ENCODE data around the gene IRF7. TPM values are rescaled to one million over a fixed set of nuclear protein-coding genes. Genes with fewer than 3 reads are reported as not detected.
A peak's percentile ranks its signal among the peaks of the same experiment; 100 is the strongest.

The IRF7 gene
- polyA plus RNA-seq, 10 donors, result 6.3 to 13.1 (median 9.6) TPM

DNA sequence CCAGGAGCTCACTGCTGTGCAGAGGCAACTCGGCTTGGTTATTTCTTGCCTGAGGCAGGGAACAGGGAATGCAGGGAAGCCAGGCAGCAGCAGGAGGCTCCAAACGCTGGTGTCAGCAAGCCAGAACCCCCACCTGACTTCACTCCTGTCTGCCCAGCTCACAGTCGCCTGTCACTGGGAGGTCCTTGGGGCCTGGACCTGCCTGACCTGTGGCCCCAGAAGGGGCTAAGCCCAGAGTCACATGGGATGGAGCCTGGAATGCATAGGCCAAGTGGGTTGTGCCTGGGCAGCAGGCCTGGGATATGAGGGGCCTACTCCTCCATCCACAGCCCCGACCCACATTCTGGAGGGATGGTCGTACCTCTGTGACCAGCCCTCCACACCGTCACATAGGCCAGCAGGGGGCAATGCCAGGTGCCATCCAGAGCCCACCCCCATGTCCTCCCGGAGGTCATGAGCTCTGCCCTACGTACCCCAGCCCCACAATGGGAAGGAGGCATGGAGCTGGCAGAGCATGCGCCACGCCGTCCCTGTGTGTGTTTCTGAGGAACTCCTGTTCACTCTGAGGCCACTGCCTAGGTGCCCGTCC is 49.7 kb downstream of the IRF7 start:
- DNase-seq, result peak in 1 of 3 donors; percentile 19

DNA sequence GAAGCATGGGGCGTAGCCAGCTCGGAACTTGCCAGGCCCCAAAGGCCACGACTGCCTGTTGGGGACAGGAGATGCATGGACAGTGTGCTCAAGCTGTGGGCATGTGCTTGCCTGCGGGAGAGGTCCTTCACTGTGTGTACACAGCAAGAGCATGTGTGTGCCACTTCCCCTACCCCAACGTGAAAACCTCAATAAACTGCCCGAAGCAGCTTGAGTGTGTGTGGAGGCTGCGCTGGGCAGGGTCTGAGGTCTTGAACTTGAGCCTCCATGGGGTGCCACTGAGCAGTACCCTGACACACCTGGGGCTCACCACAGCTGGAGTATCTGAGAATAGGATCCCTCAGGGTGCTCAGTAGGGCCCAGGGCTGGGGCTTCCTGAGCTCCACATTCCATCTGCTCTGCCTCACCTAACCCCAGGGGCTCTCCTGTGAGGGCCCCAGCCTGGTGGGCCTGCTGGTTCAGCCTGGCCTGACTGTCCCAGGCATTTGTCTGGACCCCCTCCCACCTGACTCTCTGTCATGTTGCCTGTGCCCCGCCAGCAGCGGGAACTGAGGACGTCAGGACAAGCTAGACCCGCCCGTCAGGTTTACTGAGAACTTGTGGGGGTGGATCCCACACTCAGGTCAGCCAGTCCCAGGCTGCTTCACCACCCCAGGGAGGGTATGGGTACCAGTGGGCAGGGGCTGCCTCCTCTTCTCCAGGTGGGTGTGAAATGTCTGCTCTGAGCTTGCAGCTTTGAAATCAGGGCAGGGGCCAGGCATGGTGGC is 51.8 kb downstream of the IRF7 start:
- DNase-seq, result no peak

DNA sequence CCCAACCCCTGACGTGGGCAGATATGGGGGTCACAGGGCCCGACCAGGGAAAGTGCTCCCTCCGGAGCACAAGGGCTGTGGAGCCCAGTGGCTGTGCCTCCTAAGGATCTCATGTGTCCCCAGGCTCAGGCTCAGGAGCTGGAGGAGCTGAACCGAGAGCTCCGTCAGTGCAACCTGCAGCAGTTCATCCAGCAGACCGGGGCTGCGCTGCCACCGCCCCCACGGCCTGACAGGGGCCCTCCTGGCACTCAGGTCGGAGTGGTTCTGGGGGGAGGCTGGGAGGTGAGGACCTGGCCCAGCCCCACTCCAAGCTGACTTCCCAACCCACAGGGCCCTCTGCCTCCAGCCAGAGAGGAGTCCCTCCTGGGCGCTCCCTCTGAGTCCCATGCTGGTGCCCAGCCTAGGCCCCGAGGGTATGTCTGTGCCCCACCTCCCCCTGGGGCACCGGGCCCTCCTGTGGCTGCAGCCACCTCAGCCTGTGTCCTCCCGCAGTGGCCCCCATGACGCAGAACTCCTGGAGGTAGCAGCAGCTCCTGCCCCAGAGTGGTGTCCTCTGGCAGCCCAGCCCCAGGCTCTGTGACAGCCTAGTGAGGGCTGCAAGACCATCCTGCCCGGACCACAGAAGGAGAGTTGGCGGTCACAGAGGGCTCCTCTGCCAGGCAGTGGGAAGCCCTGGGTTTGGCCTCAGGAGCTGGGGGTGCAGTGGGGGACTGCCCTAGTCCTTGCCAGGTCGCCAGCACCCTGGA is 52.5 kb downstream of the IRF7 start:
- DNase-seq, result no peak

Other genes starting within 250 kb of the IRF7 start
- 10 to 100 TPM in 9 of 10 donors, 1 to 10 TPM in 1; 9.4 to 35.6 (median 13.8) TPM for gene B4GALNT4, start 246.5 kb downstream of the IRF7 start, polyA plus RNA-seq (ENCODE audit: insufficient read length in 10 of 10)
- 10 to 100 TPM in 1 of 10 donors, 1 to 10 TPM in 1, under 1 TPM in 6, not detected in 2; 0.14 to 14.1 (median 0.61) TPM for gene PKP3, start 221.7 kb downstream of the IRF7 start, polyA plus RNA-seq (ENCODE audit: insufficient read length in 10 of 10)
- 10 to 100 TPM in 8 of 10 donors, 1 to 10 TPM in 2; 8.4 to 19.6 (median 13.2) TPM for gene SIGIRR, start 201.0 kb downstream of the IRF7 start, polyA plus RNA-seq (ENCODE audit: insufficient read length in 10 of 10)
- gene ANO9, start 173.9 kb downstream of the IRF7 start, polyA plus RNA-seq (ENCODE audit: insufficient read length in 10 of 10), result 1 to 10 TPM in 4 of 10 donors, under 1 TPM in 6; 0.08 to 2.7 (median 0.44) TPM
- 10 to 100 TPM; 23.4 to 31.7 (median 28.1) TPM for gene PTDSS2, start 165.7 kb downstream of the IRF7 start, polyA plus RNA-seq (ENCODE audit: insufficient read length in 10 of 10)
- 100 to 1,000 TPM in 1 of 10 donors, 10 to 100 TPM in 9; 75.5 to 108 (median 86.2) TPM for gene RNH1, start 108.7 kb downstream of the IRF7 start, polyA plus RNA-seq (ENCODE audit: insufficient read length in 10 of 10)
- gene HRAS, start 80.4 kb downstream of the IRF7 start, polyA plus RNA-seq (ENCODE audit: insufficient read length in 10 of 10), result 100 to 1,000 TPM in 5 of 10 donors, 10 to 100 TPM in 5; 84.1 to 114 (median 101) TPM
- gene LRRC56, start 78.4 kb downstream of the IRF7 start, polyA plus RNA-seq (ENCODE audit: insufficient read length in 10 of 10), result 1 to 10 TPM; 2.7 to 7.0 (median 4.9) TPM
- gene LMNTD2, start 55.2 kb downstream of the IRF7 start, polyA plus RNA-seq (ENCODE audit: insufficient read length in 10 of 10), result 1 to 10 TPM in 1 of 10 donors, under 1 TPM in 9; 0.17 to 1.1 (median 0.44) TPM
- 1 to 10 TPM; 1.1 to 3.7 (median 2.2) TPM for gene RASSF7, start 55.0 kb downstream of the IRF7 start, polyA plus RNA-seq (ENCODE audit: insufficient read length in 10 of 10)
- 10 to 100 TPM; 13.5 to 22.1 (median 16.5) TPM for gene PHRF1, start 39.5 kb downstream of the IRF7 start, polyA plus RNA-seq (ENCODE audit: insufficient read length in 10 of 10)
- gene CDHR5, start 9.0 kb upstream of the IRF7 start, polyA plus RNA-seq (ENCODE audit: insufficient read length in 10 of 10), result 1 to 10 TPM in 7 of 10 donors, under 1 TPM in 3; 0.60 to 2.1 (median 1.2) TPM
- 100 to 1,000 TPM in 1 of 10 donors, 10 to 100 TPM in 9; 31.7 to 107 (median 61.3) TPM for gene SCT, start 11.2 kb upstream of the IRF7 start, polyA plus RNA-seq (ENCODE audit: insufficient read length in 10 of 10)
- gene DRD4, start 21.3 kb upstream of the IRF7 start, polyA plus RNA-seq (ENCODE audit: insufficient read length in 10 of 10), result under 1 TPM; 0.23 to 0.90 (median 0.73) TPM
- 10 to 100 TPM; 22.1 to 40.7 (median 29.2) TPM for gene DEAF1, start 79.3 kb upstream of the IRF7 start, polyA plus RNA-seq (ENCODE audit: insufficient read length in 10 of 10)
- 10 to 100 TPM; 10.6 to 27.9 (median 16.7) TPM for gene TMEM80, start 79.9 kb upstream of the IRF7 start, polyA plus RNA-seq (ENCODE audit: insufficient read length in 10 of 10)
- gene EPS8L2, start 90.3 kb upstream of the IRF7 start, polyA plus RNA-seq (ENCODE audit: insufficient read length in 10 of 10), result 1 to 10 TPM; 1.5 to 9.0 (median 2.8) TPM
- 10 to 100 TPM; 55.0 to 92.1 (median 66.3) TPM for gene TALDO1, start 131.5 kb upstream of the IRF7 start, polyA plus RNA-seq (ENCODE audit: insufficient read length in 10 of 10)
- gene GATD1, start 161.5 kb upstream of the IRF7 start, polyA plus RNA-seq (ENCODE audit: insufficient read length in 10 of 10), result 10 to 100 TPM; 30.5 to 49.5 (median 39.2) TPM
- 1 to 10 TPM in 1 of 10 donors, under 1 TPM in 9; 0.35 to 1.0 (median 0.60) TPM for gene CEND1, start 174.1 kb upstream of the IRF7 start, polyA plus RNA-seq (ENCODE audit: insufficient read length in 10 of 10)
- gene SLC25A22, start 182.3 kb upstream of the IRF7 start, polyA plus RNA-seq (ENCODE audit: insufficient read length in 10 of 10), result 10 to 100 TPM in 6 of 10 donors, 1 to 10 TPM in 4; 9.0 to 16.8 (median 10.2) TPM
- gene PIDD1, start 189.3 kb upstream of the IRF7 start, polyA plus RNA-seq (ENCODE audit: insufficient read length in 10 of 10), result 10 to 100 TPM in 1 of 10 donors, 1 to 10 TPM in 9; 4.4 to 10.5 (median 6.3) TPM
- gene RPLP2, start 194.0 kb upstream of the IRF7 start, polyA plus RNA-seq (ENCODE audit: insufficient read length in 10 of 10), result 1,000 to 10,000 TPM; 1,394 to 1,882 (median 1,587) TPM
- gene PNPLA2, start 203.0 kb upstream of the IRF7 start, polyA plus RNA-seq (ENCODE audit: insufficient read length in 10 of 10), result 10 to 100 TPM; 18.4 to 32.9 (median 27.9) TPM
- 10 to 100 TPM in 6 of 10 donors, 1 to 10 TPM in 4; 8.2 to 16.0 (median 10.9) TPM for gene CRACR2B, start 212.0 kb upstream of the IRF7 start, polyA plus RNA-seq (ENCODE audit: insufficient read length in 10 of 10)
- gene CD151, start 217.0 kb upstream of the IRF7 start, polyA plus RNA-seq (ENCODE audit: insufficient read length in 10 of 10), result 100 to 1,000 TPM; 113 to 161 (median 135) TPM
- 100 to 1,000 TPM in 6 of 10 donors, 10 to 100 TPM in 4; 69.6 to 159 (median 104) TPM for gene POLR2L, start 226.6 kb upstream of the IRF7 start, polyA plus RNA-seq (ENCODE audit: insufficient read length in 10 of 10)
- gene TSPAN4, start 226.9 kb upstream of the IRF7 start, polyA plus RNA-seq (ENCODE audit: insufficient read length in 10 of 10), result 10 to 100 TPM; 41.1 to 72.2 (median 49.6) TPM